OCI-LY3 (cell line): ENCODE data around the gene DIO3.

Experiments used
- H2AFZ ChIP-seq: fragments of 200-600, 300-600 bp; shearing (Covaris generic); 2 replicates; pipeline ENCODE4 v1.6.0; 2014; ENCODE audit warnings: antibody characterized with exemption, low read depth, low read length
- H3K27ac ChIP-seq: fragments of 200-600, 300-600 bp; sonication (generic); 2 replicates; pipeline ENCODE4 v1.5.1; 2014; ENCODE audit warnings: mild to moderate bottlenecking, low read length, moderate library complexity, mixed read lengths
- H3K27me3 ChIP-seq: fragments of 200-600, 300-600 bp; sonication (generic); 2 replicates; pipeline ENCODE4 v1.6.1; 2014; ENCODE audit warnings: low read depth, low read length, mixed read lengths
- H3K36me3 ChIP-seq: fragments of 200-600, 300-600 bp; sonication (generic); replicated peaks from 2 replicates; pipeline ENCODE3; 2014; ENCODE audit warnings: low read depth, low read length, mixed read lengths
- H3K4me1 ChIP-seq: fragments of 300-600, 200-600 bp; sonication (generic); 2 replicates; pipeline ENCODE4 v1.6.1; 2014; ENCODE audit warnings: low read length, mixed read lengths
- H3K4me2 ChIP-seq: fragments of 200-600, 300-600 bp; sonication (generic); 2 replicates; pipeline ENCODE4 v1.6.1; 2014; ENCODE audit warnings: low read length, mixed read lengths
- H3K4me3 ChIP-seq: fragments of 300-600, 200-600 bp; sonication (generic); 2 replicates; pipeline ENCODE4 v1.5.1; 2014; ENCODE audit warnings: antibody characterized with exemption, mild to moderate bottlenecking, low read length, moderate library complexity
- H3K79me2 ChIP-seq: fragments of 300-600, 200-600 bp; shearing (Covaris generic); 2 replicates; pipeline ENCODE4 v1.6.1; 2014; ENCODE audit warnings: mild to moderate bottlenecking, low read length, mixed read lengths
- H3K9ac ChIP-seq: fragments of 300-600, 200-600 bp; shearing (Covaris generic); 2 replicates; pipeline ENCODE4 v1.6.0; 2014; ENCODE audit warnings: mild to moderate bottlenecking, low read length, moderate library complexity
- H3K9me3 ChIP-seq: fragments of 200-600, 300-600 bp; shearing (Covaris generic); 2 replicates; pipeline ENCODE4 v1.6.1; 2014; ENCODE audit warnings: low read length, mixed read lengths; ENCODE audit not compliant: insufficient read depth
- H4K20me1 ChIP-seq: fragments of 200-600, 300-600 bp; sonication (generic); 2 replicates; pipeline ENCODE4 v1.6.1; 2016; ENCODE audit warnings: low read length, mixed read lengths; ENCODE audit not compliant: insufficient read depth
- CTCF ChIP-seq: fragments of 200-600, 300-600 bp; sonication (generic); IDR thresholded peaks from 2 replicates; pipeline ENCODE4 v1.5.1; 2014; ENCODE audit warnings: antibody characterized with exemption, low read length, low read depth
- EZH2phosphoT487 ChIP-seq: fragments of 200-600 bp; shearing (Covaris generic); IDR thresholded peaks from 2 replicates; pipeline ENCODE4 v1.6.1; 2018; ENCODE audit warnings: antibody characterized with exemption, mixed run types, low read depth

The DIO3 gene

GRCh38 chr14:101538878-101539277 lies 22.4 kb upstream of the DIO3 start:
- H3K4me2 ChIP-seq: no peak overlapping the region
- H4K20me1 ChIP-seq: no peaks in the 10 kb centered on the region
- no peak overlapping the region for H2AFZ ChIP-seq
- H3K36me3 ChIP-seq: no peaks in the 10 kb centered on the region
- H3K4me3 ChIP-seq: no peak overlapping the region
- H3K9ac ChIP-seq: no peak overlapping the region
- H3K4me1 ChIP-seq: no peaks in the 10 kb centered on the region
- H3K9me3 ChIP-seq: no peaks in the 10 kb centered on the region
- H3K27ac ChIP-seq: no peak overlapping the region
- H3K27me3 ChIP-seq: no peaks in the 10 kb centered on the region
- TF ChIP-seq EZH2phosphoT487 (no peak), CTCF (no peak)
- no peaks in the 10 kb centered on the region for H3K79me2 ChIP-seq

- H3K4me1 ChIP-seq: no peaks in the 10 kb centered on the region
- no peak overlapping the region for H2AFZ ChIP-seq
Measured at GRCh38 chr14:101539880-101540279, 21.4 kb upstream of the DIO3 start.

GRCh38 chr14:101540481-101541462 lies 20.5 kb upstream of the DIO3 start:
- Histone ChIP-seq H3K4me3 (no peak overlapping the region), H3K36me3 (no peaks in the 10 kb centered on the region), H3K9me3 (no peaks in the 10 kb centered on the region), H4K20me1 (no peaks in the 10 kb centered on the region), H3K4me1 (no peaks in the 10 kb centered on the region), H3K9ac (no peak overlapping the region), H3K4me2 (no peak overlapping the region), H3K79me2 (no peaks in the 10 kb centered on the region), H3K27me3 (no peaks in the 10 kb centered on the region), H3K27ac (no peak overlapping the region), H2AFZ (no peak overlapping the region)
- TF ChIP-seq EZH2phosphoT487 (no peak), CTCF (no peak)

More at GRCh38 chr14:101539880-101540279, 21.4 kb upstream of the DIO3 start:
- Histone ChIP-seq H3K27ac (no peak overlapping the region), H3K79me2 (no peaks in the 10 kb centered on the region), H3K4me3 (no peak overlapping the region), H3K27me3 (no peaks in the 10 kb centered on the region), H3K4me2 (no peak overlapping the region), H4K20me1 (no peaks in the 10 kb centered on the region), H3K36me3 (no peaks in the 10 kb centered on the region), H3K9me3 (no peaks in the 10 kb centered on the region), H3K9ac (no peak overlapping the region)
- TF ChIP-seq EZH2phosphoT487 (no peak), CTCF (no peak)

GRCh38 chr14:101542391-101542790 lies 18.9 kb upstream of the DIO3 start:
- no peak overlapping the region for H2AFZ ChIP-seq
- H3K27me3 ChIP-seq: no peaks in the 10 kb centered on the region
- no peaks in the 10 kb centered on the region for H3K36me3 ChIP-seq
- H3K79me2 ChIP-seq: no peaks in the 10 kb centered on the region
- H3K9ac ChIP-seq: no peak overlapping the region
- H3K9me3 ChIP-seq: no peaks in the 10 kb centered on the region
- H3K4me2 ChIP-seq: no peak overlapping the region
- no peaks in the 10 kb centered on the region for H4K20me1 ChIP-seq
- H3K4me3 ChIP-seq: no peak overlapping the region
- H3K4me1 ChIP-seq: no peaks in the 10 kb centered on the region
- H3K27ac ChIP-seq: no peak overlapping the region
- no peak for TF ChIP-seq CTCF
- no peak for TF ChIP-seq EZH2phosphoT487
